Glutamatergic neuron (in vitro differentiated cells): ENCODE data around the gene ISX. TPM values are rescaled to one million over a fixed set of nuclear protein-coding genes. Genes with fewer than 3 reads are reported as not detected.

Experiments
- DNase-seq: peaks from one replicate; pipeline ENCODE4 v3.0.0; 2022
- H3K27ac Mint-ChIP-seq: one replicate; pipeline ENCODE4 v1.8.0; 2020; ENCODE audit warnings: mild to moderate bottlenecking, mixed read lengths, inconsistent platforms; ENCODE audit not compliant: unreplicated experiment
- H3K27me3 Mint-ChIP-seq: one replicate; pipeline ENCODE4 v1.8.0; 2020; ENCODE audit warnings: mild to moderate bottlenecking, moderate library complexity, mixed read lengths, inconsistent platforms; ENCODE audit not compliant: unreplicated experiment
- H3K36me3 Mint-ChIP-seq: one replicate; pipeline ENCODE4 v1.8.0; 2020; ENCODE audit warnings: mild to moderate bottlenecking, mixed read lengths, inconsistent platforms; ENCODE audit not compliant: unreplicated experiment
- H3K4me1 Mint-ChIP-seq: one replicate; pipeline ENCODE4 v1.8.0; 2020; ENCODE audit warnings: mild to moderate bottlenecking, low read depth, mixed read lengths, inconsistent platforms; ENCODE audit not compliant: unreplicated experiment
- H3K4me3 Mint-ChIP-seq: one replicate; pipeline ENCODE4 v1.8.0; 2020; ENCODE audit warnings: mild to moderate bottlenecking, mixed read lengths, inconsistent platforms; ENCODE audit not compliant: unreplicated experiment
- H3K9me3 Mint-ChIP-seq: one replicate; pipeline ENCODE4 v1.8.0; 2020; ENCODE audit warnings: mild to moderate bottlenecking, moderate library complexity, mixed read lengths, inconsistent platforms; ENCODE audit not compliant: unreplicated experiment
- CTCF ChIP-seq: fragments of 200-600 bp; sonication (generic); IDR thresholded peaks from one replicate; pipeline ENCODE4 v1.5.0; 2021; ENCODE audit not compliant: partially characterized antibody, unreplicated experiment
- total RNA-seq: library from RNA; stranded (reverse); fragmentation: NEBNext Ultra II Directional; extraction: Animal tissue kit (Norgen Biotek cat#: 25700); gene quantifications from one replicate; pipeline ENCODE4 v1.2.1, GENCODE V29; 2021; ENCODE audit not compliant: unreplicated experiment

The ISX gene
- total RNA-seq, 1 donor from 2014 or later = not detected

GRCh38 chr22:35056486-35056885, 9.5 kb upstream of the ISX start:
- Mint-ChIP-seq H3K27ac (no peak overlapping the region), H3K36me3 (no peaks in the 10 kb centered on the region), H3K27me3 (peaks cover 2% of the 10 kb centered on the region), H3K4me1 (no peaks in the 10 kb centered on the region), H3K9me3 (no peaks in the 10 kb centered on the region), H3K4me3 (no peak overlapping the region)
- no peak for DNase-seq
- no peak for TF ChIP-seq CTCF

GRCh38 chr22:35057155-35057554, 8.8 kb upstream of the ISX start:
- Mint-ChIP-seq H3K9me3 (no peaks in the 10 kb centered on the region), H3K27me3 (peaks cover 2% of the 10 kb centered on the region), H3K4me1 (no peaks in the 10 kb centered on the region), H3K27ac (no peak overlapping the region), H3K4me3 (no peak overlapping the region), H3K36me3 (no peaks in the 10 kb centered on the region)
- no peak for DNase-seq
- no peak for TF ChIP-seq CTCF

GRCh38 chr22:35059632-35060031, 6.3 kb upstream of the ISX start:
- no peak overlapping the region for H3K4me3 Mint-ChIP-seq
- TF ChIP-seq CTCF = no peak
- no peaks in the 10 kb centered on the region for H3K9me3 Mint-ChIP-seq
- H3K4me1 Mint-ChIP-seq = no peaks in the 10 kb centered on the region
- no peak for DNase-seq
- H3K27me3 Mint-ChIP-seq = peaks cover 3% of the 10 kb centered on the region
- H3K27ac Mint-ChIP-seq = no peak overlapping the region
- H3K36me3 Mint-ChIP-seq = no peaks in the 10 kb centered on the region

GRCh38 chr22:35064664-35065063, 1.3 kb upstream of the ISX start:
- no peak overlapping the region for H3K27ac Mint-ChIP-seq
- H3K4me1 Mint-ChIP-seq = no peaks in the 10 kb centered on the region
- no peak overlapping the region for H3K4me3 Mint-ChIP-seq
- H3K9me3 Mint-ChIP-seq = no peaks in the 10 kb centered on the region
- H3K27me3 Mint-ChIP-seq = peaks cover 7% of the 10 kb centered on the region
- H3K36me3 Mint-ChIP-seq = no peaks in the 10 kb centered on the region
- no peak for TF ChIP-seq CTCF
- DNase-seq = no peak

GRCh38 chr22:35065183-35065582, 775 bp upstream of the ISX start:
- no peak overlapping the region for H3K27ac Mint-ChIP-seq
- no peaks in the 10 kb centered on the region for H3K4me1 Mint-ChIP-seq
- no peak for TF ChIP-seq CTCF
- H3K4me3 Mint-ChIP-seq = no peak overlapping the region
- H3K9me3 Mint-ChIP-seq = no peaks in the 10 kb centered on the region
- no peak for DNase-seq
- peaks cover 7% of the 10 kb centered on the region for H3K27me3 Mint-ChIP-seq
- H3K36me3 Mint-ChIP-seq = no peaks in the 10 kb centered on the region
